Measurements from ENCODE around the gene TOX3. TPM values are rescaled to one million over a fixed set of nuclear protein-coding genes. Genes with fewer than 3 reads are reported as not detected.

Gene TOX3
- total and polyA plus RNA-seq, 10 of the 15 experiments (the other 5 are each of a cell fraction or from before 2014, with no cell fraction given), result not detected

GRCh38 chr16:52422307-52422706, 124.6 kb downstream of the TOX3 start:
- in situ Hi-C loops (cut with MboI) (no loop called here), intact Hi-C loops (cut with micrococcal nuclease; ENCODE audit: unreplicated experiment) (no loop called here)
- BruUV-seq (replicated peaks), result no TSS peak
- H4K20me1 ChIP-seq (ENCODE audit: control insufficient read depth, insufficient read depth), result no peaks in the 10 kb centered on the region
- TF ChIP-seq FOS (IDR thresholded peaks at IDR 0.05; ENCODE audit: borderline replicate concordance, extremely low read depth, insufficient read length) (no peak), ATF7 (IDR thresholded peaks at IDR 0.05; ENCODE audit: low read depth) (no peak), TCF7 (IDR thresholded peaks at IDR 0.05; ENCODE audit: borderline replicate concordance) (no peak)
- no peak for FAIRE-seq
- H2AFZ ChIP-seq (ENCODE audit: control insufficient read depth, low read depth, low read length), result no peak overlapping the region
- H3K4me1 ChIP-seq (ENCODE audit: control insufficient read depth, insufficient read depth, low read length), result no peaks in the 10 kb centered on the region
- no peak overlapping the region for H3K4me2 ChIP-seq (ENCODE audit: control insufficient read depth, insufficient read depth)
- WGBS (ENCODE audit: insufficient coverage, insufficient replicate concordance, low lambda C conversion rate, missing lambda C conversion rate), result 0% methylated on average over 1 of the region's 1 CpG
- no peak overlapping the region for H3K9ac ChIP-seq (ENCODE audit: control insufficient read depth, insufficient read depth, low read length)
- H3K4me3 ChIP-seq, result no peak overlapping the region
- H3K9me3 ChIP-seq (replicated peaks; ENCODE audit: control insufficient read depth, insufficient read depth, low read length), result no peaks in the 10 kb centered on the region
- no peak for DNase-seq (ENCODE audit: low read depth, low spot score)
- ChIA-PET CTCF (no interaction called here), RAD21 (ENCODE audit: unreplicated experiment) (no interaction called here), SMC1A (ENCODE audit: uncharacterized antibody, unreplicated experiment) (no interaction called here), POLR2A (no interaction called here)
- no peaks in the 10 kb centered on the region for H3K79me2 ChIP-seq (ENCODE audit: control insufficient read depth, insufficient read depth, low read length)
- H3K27ac ChIP-seq (ENCODE audit: control insufficient read depth, insufficient read depth), result no peak overlapping the region
- no peak for ATAC-seq
- H3K27me3 ChIP-seq (replicated peaks in 1 of 2; ENCODE audit: control insufficient read depth in 2 of 2, insufficient read depth in 2 of 2, low read length in 1 of 2), result no peaks in the 10 kb centered on the region
- H3K36me3 ChIP-seq (ENCODE audit: control insufficient read depth in 2 of 2, insufficient read depth in 2 of 2, low read length in 1 of 2), result no peaks in the 10 kb centered on the region

- POLR2A ChIA-PET, result no interaction called here
- SMC1A ChIA-PET (ENCODE audit: uncharacterized antibody, unreplicated experiment), result no interaction called here
- H3K27ac ChIP-seq (ENCODE audit: control insufficient read depth, insufficient read depth), result no peak overlapping the region
- H3K4me2 ChIP-seq (ENCODE audit: control insufficient read depth, insufficient read depth), result no peak overlapping the region
- H3K36me3 ChIP-seq (ENCODE audit: control insufficient read depth in 2 of 2, insufficient read depth in 2 of 2, low read length in 1 of 2), result no peaks in the 10 kb centered on the region
- no peak overlapping the region for H2AFZ ChIP-seq (ENCODE audit: control insufficient read depth, low read depth, low read length)
- no peaks in the 10 kb centered on the region for H3K9me3 ChIP-seq (replicated peaks; ENCODE audit: control insufficient read depth, insufficient read depth, low read length)
- no TSS peak for BruUV-seq (replicated peaks)
- ATAC-seq (no peak), DNase-seq (ENCODE audit: low read depth, low spot score) (no peak), FAIRE-seq (no peak)
- RAD21 ChIA-PET (ENCODE audit: unreplicated experiment), result no interaction called here
- H3K9ac ChIP-seq (ENCODE audit: control insufficient read depth, insufficient read depth, low read length), result no peak overlapping the region
- H4K20me1 ChIP-seq (ENCODE audit: control insufficient read depth, insufficient read depth), result no peaks in the 10 kb centered on the region
- in situ Hi-C loops (cut with MboI) (no loop called here), intact Hi-C loops (cut with micrococcal nuclease; ENCODE audit: unreplicated experiment) (no loop called here)
- WGBS (ENCODE audit: insufficient coverage, insufficient replicate concordance, low lambda C conversion rate, missing lambda C conversion rate), result 5% methylated on average over 3 of the region's 3 CpGs
- H3K4me1 ChIP-seq (ENCODE audit: control insufficient read depth, insufficient read depth, low read length), result no peaks in the 10 kb centered on the region
- no peak overlapping the region for H3K4me3 ChIP-seq
- no peaks in the 10 kb centered on the region for H3K27me3 ChIP-seq (replicated peaks in 1 of 2; ENCODE audit: control insufficient read depth in 2 of 2, insufficient read depth in 2 of 2, low read length in 1 of 2)
- CTCF ChIA-PET, result no interaction called here
- no peaks in the 10 kb centered on the region for H3K79me2 ChIP-seq (ENCODE audit: control insufficient read depth, insufficient read depth, low read length)
- TF ChIP-seq ZBTB11 (CRISPR knock-in tag; IDR thresholded peaks at IDR 0.05) (no peak), ZNF217 (IDR thresholded peaks at IDR 0.05) (no peak), USF1 (IDR thresholded peaks at IDR 0.05; ENCODE audit: borderline replicate concordance, extremely low read length, insufficient read depth, low read depth, low read length) (no peak), BRCA1 (IDR thresholded peaks at IDR 0.05; ENCODE audit: low read depth, low read length) (no peak), CEBPB (IDR thresholded peaks at IDR 0.05; ENCODE audit: borderline replicate concordance in 1 of 2, low read depth in 2 of 2, low read length in 2 of 2) (no peak), EGR1 (IDR thresholded peaks at IDR 0.05; ENCODE audit: borderline replicate concordance in 1 of 2, low read depth in 2 of 2, low read length in 2 of 2) (no peak), ATF3 (IDR thresholded peaks at IDR 0.05; ENCODE audit: borderline replicate concordance, extremely low read depth, low read depth, low read length) (no peak), CHD2 (IDR thresholded peaks at IDR 0.05; ENCODE audit: borderline replicate concordance, low read depth, low read length) (no peak), POLR2AphosphoS2 (IDR thresholded peaks at IDR 0.05; ENCODE audit: low read depth, low read length) (no peak), EP300 (IDR thresholded peaks at IDR 0.05; ENCODE audit: borderline replicate concordance in 1 of 2, control insufficient read depth in 1 of 2, low read depth in 2 of 2, low read length in 2 of 2) (no peak), YBX1 (IDR thresholded peaks at IDR 0.05) (no peak)
Observed at GRCh38 chr16:52418201-52418600, 128.7 kb downstream of the TOX3 start.
